SU-DHL-6 (cell line): Measurements from ENCODE around the gene ZNF200.

ENCODE experiments used
- H2AFZ ChIP-seq: fragments of 200-600 bp; sonication (generic); 2 replicates; pipeline ENCODE4 v1.6.1; 2014; ENCODE audit warnings: low read depth, mild to moderate bottlenecking, moderate library complexity, mixed read lengths, antibody characterized with exemption, low read length; ENCODE audit not compliant: severe bottlenecking
- H3F3A ChIP-seq: fragments of 200-600 bp; shearing (Covaris generic); 2 replicates; pipeline ENCODE4 v1.6.0; 2016; ENCODE audit warnings: antibody characterized with exemption, mild to moderate bottlenecking; ENCODE audit not compliant: insufficient read depth
- H3K27ac ChIP-seq: fragments of 200-600 bp; sonication (generic); 2 replicates; pipeline ENCODE4 v1.5.1; 2016; ENCODE audit warnings: low read depth, mild to moderate bottlenecking, low read length, moderate library complexity, mixed read lengths
- H3K27me3 ChIP-seq: fragments of 200-600 bp; sonication (generic), shearing (Covaris generic); 2 replicates; pipeline ENCODE4 v1.6.0; 2014; ENCODE audit warnings: mild to moderate bottlenecking, low read length
- H3K36me3 ChIP-seq: fragments of 200-600 bp; sonication (generic); 2 replicates; pipeline ENCODE4 v1.6.1; 2014; ENCODE audit warnings: mild to moderate bottlenecking, low read length, mixed read lengths
- H3K4me2 ChIP-seq: fragments of 300-600, 200-600 bp; shearing (Covaris generic), sonication (generic); 2 replicates; pipeline ENCODE4 v1.6.0; 2014; ENCODE audit warnings: low read length, low read depth, mild to moderate bottlenecking; ENCODE audit not compliant: poor library complexity, severe bottlenecking
- H3K4me3 ChIP-seq: fragments of 200-600 bp; sonication (generic); 2 replicates; pipeline ENCODE4 v1.5.1; 2014; ENCODE audit warnings: antibody characterized with exemption, low read length, mild to moderate bottlenecking, mixed read lengths; ENCODE audit not compliant: insufficient read depth, poor library complexity, severe bottlenecking
- H3K79me2 ChIP-seq: fragments of 200-600 bp; sonication (generic); 2 replicates; pipeline ENCODE4 v1.6.1; 2014; ENCODE audit warnings: mild to moderate bottlenecking, low read length, moderate library complexity; ENCODE audit not compliant: insufficient read depth
- H3K9ac ChIP-seq: fragments of 200-600 bp; sonication (generic); 2 replicates; pipeline ENCODE4 v1.7.0; 2014; ENCODE audit warnings: mild to moderate bottlenecking, low read length
- H3K9me2 ChIP-seq: fragments of 200-600 bp; sonication (generic); replicated peaks from 2 replicates; pipeline ENCODE4 v1.6.1; 2014; ENCODE audit warnings: low read length; ENCODE audit not compliant: insufficient read depth
- H3K9me3 ChIP-seq: fragments of 200-600 bp; sonication (generic); 2 replicates; pipeline ENCODE4 v1.6.1; 2014; ENCODE audit warnings: low read length, mixed read lengths; ENCODE audit not compliant: insufficient read depth
- H4K20me1 ChIP-seq: fragments of 200-600 bp; sonication (generic); 2 replicates; pipeline ENCODE4 v1.6.1; 2014; ENCODE audit warnings: low read depth, mild to moderate bottlenecking, antibody characterized with exemption, low read length, moderate library complexity, mixed read lengths
- EZH2phosphoT487 ChIP-seq: fragments of 200-600 bp; sonication (generic), shearing (Covaris generic); conservative IDR thresholded peaks from 2 replicates; pipeline ENCODE4 v1.6.1; 2018; ENCODE audit warnings: mild to moderate bottlenecking, antibody characterized with exemption, low read length, moderate library complexity, mixed read lengths
- TF ChIP-seq, protein P1 (sequence below): fragments of 200-600 bp; sonication (generic); IDR thresholded peaks from one replicate; pipeline ENCODE4 v1.5.1; 2017; ENCODE audit warnings: antibody characterized with exemption, mild to moderate bottlenecking, low read length, moderate library complexity; ENCODE audit not compliant: insufficient read depth, poor library complexity, severe bottlenecking

The ZNF200 gene

DNA sequence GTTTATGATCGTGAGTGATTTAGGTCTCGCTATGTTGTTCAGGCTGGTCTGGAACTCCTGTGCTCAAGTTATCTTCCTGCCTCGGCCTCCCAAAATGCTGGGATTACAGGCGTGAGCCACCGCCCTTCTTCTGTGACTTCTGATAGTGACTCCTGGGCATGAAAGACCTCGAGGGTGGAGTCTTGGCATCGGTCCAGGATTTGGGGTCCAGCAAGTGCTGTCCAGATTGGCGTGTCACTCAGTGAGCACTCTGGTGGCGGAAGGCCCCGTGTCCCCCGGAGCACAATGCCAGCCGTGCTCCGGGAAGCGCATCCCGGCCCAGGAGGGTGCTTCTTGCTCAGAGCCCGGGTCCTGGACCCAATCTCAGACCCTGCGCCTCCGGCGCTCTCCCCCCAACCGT, 40.2 kb downstream of the ZNF200 start:
- H2AFZ ChIP-seq = no peak overlapping the region
- no peaks in the 10 kb centered on the region for H3K9me2 ChIP-seq
- H3K9me3 ChIP-seq = no peaks in the 10 kb centered on the region
- H4K20me1 ChIP-seq = no peaks in the 10 kb centered on the region
- no peak overlapping the region for H3K27ac ChIP-seq
- TF ChIP-seq, protein P1, sequence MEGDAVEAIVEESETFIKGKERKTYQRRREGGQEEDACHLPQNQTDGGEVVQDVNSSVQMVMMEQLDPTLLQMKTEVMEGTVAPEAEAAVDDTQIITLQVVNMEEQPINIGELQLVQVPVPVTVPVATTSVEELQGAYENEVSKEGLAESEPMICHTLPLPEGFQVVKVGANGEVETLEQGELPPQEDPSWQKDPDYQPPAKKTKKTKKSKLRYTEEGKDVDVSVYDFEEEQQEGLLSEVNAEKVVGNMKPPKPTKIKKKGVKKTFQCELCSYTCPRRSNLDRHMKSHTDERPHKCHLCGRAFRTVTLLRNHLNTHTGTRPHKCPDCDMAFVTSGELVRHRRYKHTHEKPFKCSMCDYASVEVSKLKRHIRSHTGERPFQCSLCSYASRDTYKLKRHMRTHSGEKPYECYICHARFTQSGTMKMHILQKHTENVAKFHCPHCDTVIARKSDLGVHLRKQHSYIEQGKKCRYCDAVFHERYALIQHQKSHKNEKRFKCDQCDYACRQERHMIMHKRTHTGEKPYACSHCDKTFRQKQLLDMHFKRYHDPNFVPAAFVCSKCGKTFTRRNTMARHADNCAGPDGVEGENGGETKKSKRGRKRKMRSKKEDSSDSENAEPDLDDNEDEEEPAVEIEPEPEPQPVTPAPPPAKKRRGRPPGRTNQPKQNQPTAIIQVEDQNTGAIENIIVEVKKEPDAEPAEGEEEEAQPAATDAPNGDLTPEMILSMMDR = no peak
- TF ChIP-seq EZH2phosphoT487 = no peak
- H3K36me3 ChIP-seq = no peaks in the 10 kb centered on the region
- H3K27me3 ChIP-seq = peaks cover 5% of the 10 kb centered on the region; the same call in 1 of the 2 replicates
- H3K4me3 ChIP-seq = no peak overlapping the region
- no peak overlapping the region for H3K9ac ChIP-seq
- H3K4me2 ChIP-seq = no peak overlapping the region
- no peaks in the 10 kb centered on the region for H3F3A ChIP-seq
- no peaks in the 10 kb centered on the region for H3K79me2 ChIP-seq

DNA sequence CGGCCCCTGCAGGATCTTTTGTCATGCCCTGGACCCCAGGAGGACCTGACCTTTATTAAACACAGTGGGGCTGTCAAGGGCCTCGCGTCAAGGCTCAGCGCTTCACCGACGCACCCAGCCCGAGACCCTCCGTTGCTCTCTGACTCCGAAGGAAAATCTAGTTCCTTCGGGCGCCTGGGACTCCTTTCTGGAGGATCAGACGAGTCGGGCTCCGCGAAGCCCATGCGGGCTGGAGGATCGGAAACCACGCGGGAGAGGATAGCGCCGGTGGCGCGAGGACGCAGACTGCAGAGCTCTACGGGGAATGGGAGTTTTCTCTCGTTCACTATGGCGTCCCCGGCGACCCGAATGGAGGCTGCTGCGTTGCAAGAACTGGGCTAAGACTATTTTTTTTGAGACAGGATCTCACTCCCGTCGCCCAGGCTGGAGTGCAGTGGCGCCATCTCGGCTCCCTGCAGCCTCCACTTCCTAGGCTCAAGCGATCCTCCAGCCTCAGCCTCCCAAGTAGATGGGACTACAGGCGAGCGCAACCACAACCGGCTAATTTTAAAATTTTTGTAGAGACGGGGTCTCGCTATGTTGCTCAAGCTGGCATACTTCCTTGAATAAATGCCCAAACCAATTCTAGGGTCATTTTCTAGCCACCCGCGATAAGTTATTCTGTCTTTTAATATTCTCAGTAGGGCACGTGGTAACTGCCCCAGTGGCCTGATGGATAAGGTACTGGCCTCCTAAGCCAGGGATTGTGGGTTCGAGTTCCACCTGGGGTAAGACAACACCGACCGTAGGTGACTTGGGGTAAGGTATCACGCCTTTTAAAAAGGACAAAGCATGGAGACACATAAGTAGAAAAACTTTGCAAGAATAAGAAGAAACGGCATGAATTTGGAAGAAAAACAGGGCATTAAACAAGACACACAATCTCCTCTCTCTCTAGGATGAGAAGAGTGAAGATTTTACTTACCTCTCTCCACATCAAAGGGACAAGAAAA, 41.4 kb downstream of the ZNF200 start:
- Histone ChIP-seq H3K9me2 (no peaks in the 10 kb centered on the region), H4K20me1 (no peaks in the 10 kb centered on the region), H3K9ac (no peak overlapping the region)

DNA sequence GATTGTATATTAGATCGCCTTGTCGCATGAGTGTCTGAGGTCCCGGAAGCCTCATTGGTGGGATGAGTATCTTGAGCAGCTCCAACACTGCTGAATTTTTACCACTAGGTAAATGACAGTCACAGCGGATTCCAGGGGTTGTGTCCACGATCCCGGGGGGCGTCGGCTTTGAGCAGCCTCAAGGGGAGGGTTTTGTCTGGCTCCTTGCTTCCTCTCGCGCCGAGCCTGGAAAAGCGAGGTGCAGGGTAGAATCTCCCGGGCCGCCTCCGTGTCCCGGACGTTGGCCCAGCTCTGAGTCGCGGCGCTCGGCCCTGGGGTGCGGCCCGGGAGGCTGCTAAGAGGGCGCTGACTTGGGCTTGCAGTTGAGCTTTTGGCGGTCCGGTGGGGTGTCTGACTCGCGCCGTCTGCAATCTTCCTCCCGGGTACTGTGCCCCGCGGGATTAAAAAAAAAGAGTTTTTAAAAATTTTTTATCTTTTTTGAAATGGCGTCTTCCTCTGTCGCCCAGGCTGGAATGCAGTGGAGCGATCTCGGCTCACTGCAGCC, 42.4 kb downstream of the ZNF200 start:
- no peaks in the 10 kb centered on the region for H3K79me2 ChIP-seq
- no peaks in the 10 kb centered on the region for H3K36me3 ChIP-seq
- H3K9me2 ChIP-seq = no peaks in the 10 kb centered on the region
- no peaks in the 10 kb centered on the region for H3K9me3 ChIP-seq
- H4K20me1 ChIP-seq = no peaks in the 10 kb centered on the region
- H3F3A ChIP-seq = no peaks in the 10 kb centered on the region
- H2AFZ ChIP-seq = no peak overlapping the region
- no peak overlapping the region for H3K27ac ChIP-seq
- no peak overlapping the region for H3K4me2 ChIP-seq
- no peak overlapping the region for H3K9ac ChIP-seq
- H3K27me3 ChIP-seq = peaks cover 5% of the 10 kb centered on the region; the same call in 1 of the 2 replicates
- TF ChIP-seq, protein P1 = no peak
- no peak for TF ChIP-seq EZH2phosphoT487
- H3K4me3 ChIP-seq = no peak overlapping the region

More for the DNA sequence above, 41.4 kb downstream of the ZNF200 start:
- Histone ChIP-seq H3F3A (no peaks in the 10 kb centered on the region), H3K27me3 (peaks cover 5% of the 10 kb centered on the region; the same call in 1 of the 2 replicates), H3K36me3 (no peaks in the 10 kb centered on the region), H3K9me3 (no peaks in the 10 kb centered on the region), H3K4me2 (no peak overlapping the region), H3K27ac (no peak overlapping the region), H3K4me3 (no peak overlapping the region), H3K79me2 (no peaks in the 10 kb centered on the region), H2AFZ (no peak overlapping the region)
- TF ChIP-seq, protein P1 = no peak
- no peak for TF ChIP-seq EZH2phosphoT487
